NB4 (cell line): Measurements from ENCODE around the gene KIF3A.

ENCODE experiments used
- POLR2A ChIP-seq: IDR thresholded peaks from 2 replicates; pipeline ENCODE4 v1.6.1; 2011; ENCODE audit warnings: mild to moderate bottlenecking; ENCODE audit not compliant: insufficient read length; ENCODE audit errors: extremely low read depth
- TF ChIP-seq, protein P1 (sequence below): IDR thresholded peaks from one replicate; pipeline ENCODE4 v1.5.1; 2012; ENCODE audit warnings: low read depth, low read length
- TF ChIP-seq, protein P2 (sequence below): IDR thresholded peaks from 2 replicates; pipeline ENCODE4 v1.6.1; 2011; ENCODE audit warnings: low read depth, low read length

GRCh38 chr5:132764051-132764450 lies 26.7 kb upstream of the KIF3A start:
- TF ChIP-seq, protein P1, sequence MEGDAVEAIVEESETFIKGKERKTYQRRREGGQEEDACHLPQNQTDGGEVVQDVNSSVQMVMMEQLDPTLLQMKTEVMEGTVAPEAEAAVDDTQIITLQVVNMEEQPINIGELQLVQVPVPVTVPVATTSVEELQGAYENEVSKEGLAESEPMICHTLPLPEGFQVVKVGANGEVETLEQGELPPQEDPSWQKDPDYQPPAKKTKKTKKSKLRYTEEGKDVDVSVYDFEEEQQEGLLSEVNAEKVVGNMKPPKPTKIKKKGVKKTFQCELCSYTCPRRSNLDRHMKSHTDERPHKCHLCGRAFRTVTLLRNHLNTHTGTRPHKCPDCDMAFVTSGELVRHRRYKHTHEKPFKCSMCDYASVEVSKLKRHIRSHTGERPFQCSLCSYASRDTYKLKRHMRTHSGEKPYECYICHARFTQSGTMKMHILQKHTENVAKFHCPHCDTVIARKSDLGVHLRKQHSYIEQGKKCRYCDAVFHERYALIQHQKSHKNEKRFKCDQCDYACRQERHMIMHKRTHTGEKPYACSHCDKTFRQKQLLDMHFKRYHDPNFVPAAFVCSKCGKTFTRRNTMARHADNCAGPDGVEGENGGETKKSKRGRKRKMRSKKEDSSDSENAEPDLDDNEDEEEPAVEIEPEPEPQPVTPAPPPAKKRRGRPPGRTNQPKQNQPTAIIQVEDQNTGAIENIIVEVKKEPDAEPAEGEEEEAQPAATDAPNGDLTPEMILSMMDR = no peak
- TF ChIP-seq POLR2A = no peak
- TF ChIP-seq, protein P2, sequence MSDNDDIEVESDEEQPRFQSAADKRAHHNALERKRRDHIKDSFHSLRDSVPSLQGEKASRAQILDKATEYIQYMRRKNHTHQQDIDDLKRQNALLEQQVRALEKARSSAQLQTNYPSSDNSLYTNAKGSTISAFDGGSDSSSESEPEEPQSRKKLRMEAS = no peak
